ENCODE results near the gene TUFT1. TPM values are rescaled to one million over a fixed set of nuclear protein-coding genes. Genes with fewer than 3 reads are reported as not detected.

TUFT1 gene
- total and polyA plus RNA-seq, 2 of the 8 experiments (the other 6 are each of a cell fraction or from before 2014, with no cell fraction given) = 7.3 to 10.4 TPM

DNA sequence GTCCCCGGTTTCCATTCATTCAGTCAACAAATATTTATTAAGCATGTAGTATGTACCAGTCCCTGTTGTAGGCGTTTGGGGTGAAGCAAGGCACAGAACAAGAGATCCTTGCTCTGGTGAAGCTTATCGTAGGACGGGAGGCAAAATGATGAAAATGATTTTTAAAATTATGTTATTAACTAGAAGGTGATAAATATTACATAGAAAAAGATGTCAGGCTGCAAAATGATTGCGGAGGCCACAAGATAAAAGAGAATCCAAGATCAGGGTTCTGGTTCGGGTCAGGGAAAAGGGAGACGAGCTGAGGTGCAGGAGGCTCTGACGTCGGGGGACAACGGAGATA lies 29.5 kb upstream of the TUFT1 start (continued):
- TF ChIP-seq CHD7 (IDR thresholded peaks at IDR 0.05; ENCODE audit: insufficient replicate concordance, low read length) = no peak
- TF ChIP-seq TBP (IDR thresholded peaks at IDR 0.05; ENCODE audit: low read depth, low read length) = no peak
- no peak for TF ChIP-seq CHD1 (IDR thresholded peaks at IDR 0.05; ENCODE audit: low read depth, low read length)
- TF ChIP-seq CREB1 (IDR thresholded peaks at IDR 0.05) = 0 out of 2 replicates have a peak, but pooled peaks have one; percentile 13
